Left ventricle myocardium inferior (tissue), 1 donor: ENCODE measurements around the gene POLR2J3. TPM values are rescaled to one million over a fixed set of nuclear protein-coding genes. Genes with fewer than 3 reads are reported as not detected.
A peak's percentile ranks its signal among the peaks of the same experiment; 100 is the strongest.
"Not testable (repeated sequence)": the region's sequence is repeated elsewhere in the genome, so short reads cannot be mapped to it uniquely, and the experiment has no call there.

Source experiments
- DNase-seq: peaks from one replicate; pipeline ENCODE4 v3.0.0-alpha.2; 2020
- H3K27ac ChIP-seq: fragments of 200-600 bp; replicated peaks from 2 replicates; pipeline ENCODE4 v1.8.0; 2021
- H3K27me3 ChIP-seq: fragments of 200-600 bp; 2 replicates; pipeline ENCODE4 v1.8.0; 2021; ENCODE audit warnings: low read depth
- H3K36me3 ChIP-seq: fragments of 200-600 bp; 2 replicates; pipeline ENCODE4 v1.8.0; 2021
- H3K4me1 ChIP-seq: fragments of 200-600 bp; 2 replicates; pipeline ENCODE4 v1.8.0; 2021
- H3K4me3 ChIP-seq: fragments of 200-600 bp; 2 replicates; pipeline ENCODE4 v1.8.0; 2021; ENCODE audit warnings: mild to moderate bottlenecking, moderate library complexity
- H3K9me3 ChIP-seq: fragments of 200-600 bp; replicated peaks from 2 replicates; pipeline ENCODE4 v1.8.0; 2021
- intact Hi-C: fragments of 100-400 bp; cut with micrococcal nuclease; formaldehyde crosslinking; loops from one replicate; pipeline ENCODE4 v1.11.0; 2022
- long read RNA-seq: library from polyadenylated mRNA; unstranded; transcript quantifications from one replicate; pipeline ENCODE4 v2.0.0, GENCODE V29; 2021
- total RNA-seq: library from RNA; stranded (reverse); fragmentation: NEBNext Ultra II Directional; extraction: Animal tissue kit (Norgen Biotek cat#: 25700); gene quantifications from one replicate; pipeline ENCODE4 v1.2.1, GENCODE V29; 2021
- TF ChIP-seq, protein P1 (sequence below): fragments of 200-600 bp; IDR thresholded peaks from 2 replicates; pipeline ENCODE4 v1.8.0; 2021; ENCODE audit warnings: antibody characterized with exemption, mild to moderate bottlenecking, borderline replicate concordance
- donor health status: DM: no; HTN: yes; CAD: no; lungs with severe emphysema.

POLR2J3 gene
- 8.6 TPM for total RNA-seq
- long read RNA-seq, full-length matches to known transcripts = 1 of 1 reads
- long read RNA-seq, partial matches to known transcripts = 0 of 1 reads
- long read RNA-seq, other reads (novel, unspliced or antisense) = 0 of 1 reads

DNA sequence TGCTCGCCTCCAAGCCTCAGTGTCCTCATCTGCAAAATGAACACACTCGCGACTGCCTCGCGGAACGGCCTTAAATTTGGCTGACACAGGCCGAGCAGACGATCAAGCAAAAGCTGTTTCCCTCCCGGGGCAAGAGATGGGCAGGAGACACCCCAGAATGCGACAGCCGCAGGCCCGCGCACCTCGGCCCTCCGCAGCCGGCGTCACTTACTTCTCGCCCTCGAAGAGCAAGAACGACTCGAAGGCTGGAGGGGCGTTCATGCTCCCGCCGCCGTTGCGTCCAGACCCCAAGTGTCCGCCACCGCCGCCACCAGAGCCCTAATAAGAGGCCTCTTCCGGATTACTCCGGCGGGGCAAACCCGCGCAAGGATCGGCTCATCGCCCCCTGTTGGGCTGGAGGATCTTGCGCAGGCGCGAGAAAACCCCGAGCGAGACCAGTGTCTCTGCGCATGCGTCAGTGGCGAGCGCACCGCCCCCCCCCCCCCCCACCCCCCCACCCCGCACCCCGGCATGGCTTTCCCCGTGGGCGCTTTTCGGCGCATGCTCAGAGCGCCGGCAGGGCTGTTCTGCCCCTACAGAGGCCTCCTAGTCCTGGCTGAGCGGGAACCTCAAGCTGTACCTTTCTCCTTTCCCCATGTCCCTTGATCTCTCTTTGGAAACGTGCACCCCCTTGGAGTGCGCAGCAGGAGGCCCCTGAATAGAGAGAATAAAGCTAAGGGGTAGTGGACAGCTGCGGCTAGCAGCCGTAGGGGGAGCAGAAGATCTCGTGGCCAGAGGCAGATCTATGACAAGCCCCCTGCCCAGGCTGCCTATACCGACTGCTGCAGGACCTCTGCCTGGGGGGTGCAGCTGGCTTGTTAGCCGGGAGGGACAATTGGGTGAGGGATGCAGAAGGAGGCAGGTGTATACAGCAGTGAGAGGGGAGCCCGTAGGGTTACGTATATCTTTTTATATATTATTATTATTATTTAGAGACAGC, at the start of gene POLR2J3:
Gene POLR2J3 (minus strand): TSS at position 323 of the 979 bp plus-strand sequence. CDS start 62 bp downstream, at position 261.
- Histone ChIP-seq H3K27ac (peak within 1 kb of the TSS; percentile 83), H3K4me3 (peak within 1 kb of the TSS; percentile 76)
- TF ChIP-seq, protein P1, sequence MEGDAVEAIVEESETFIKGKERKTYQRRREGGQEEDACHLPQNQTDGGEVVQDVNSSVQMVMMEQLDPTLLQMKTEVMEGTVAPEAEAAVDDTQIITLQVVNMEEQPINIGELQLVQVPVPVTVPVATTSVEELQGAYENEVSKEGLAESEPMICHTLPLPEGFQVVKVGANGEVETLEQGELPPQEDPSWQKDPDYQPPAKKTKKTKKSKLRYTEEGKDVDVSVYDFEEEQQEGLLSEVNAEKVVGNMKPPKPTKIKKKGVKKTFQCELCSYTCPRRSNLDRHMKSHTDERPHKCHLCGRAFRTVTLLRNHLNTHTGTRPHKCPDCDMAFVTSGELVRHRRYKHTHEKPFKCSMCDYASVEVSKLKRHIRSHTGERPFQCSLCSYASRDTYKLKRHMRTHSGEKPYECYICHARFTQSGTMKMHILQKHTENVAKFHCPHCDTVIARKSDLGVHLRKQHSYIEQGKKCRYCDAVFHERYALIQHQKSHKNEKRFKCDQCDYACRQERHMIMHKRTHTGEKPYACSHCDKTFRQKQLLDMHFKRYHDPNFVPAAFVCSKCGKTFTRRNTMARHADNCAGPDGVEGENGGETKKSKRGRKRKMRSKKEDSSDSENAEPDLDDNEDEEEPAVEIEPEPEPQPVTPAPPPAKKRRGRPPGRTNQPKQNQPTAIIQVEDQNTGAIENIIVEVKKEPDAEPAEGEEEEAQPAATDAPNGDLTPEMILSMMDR = peak; percentile 73
- intact Hi-C loops, H3K27me3 ChIP-seq, H3K4me1 ChIP-seq, H3K9me3 ChIP-seq, H3K36me3 ChIP-seq: not testable (repeated sequence)
- DNase-seq = peak; percentile 98

- peak; percentile 11 for DNase-seq
- H3K27ac ChIP-seq, H3K36me3 ChIP-seq, H3K27me3 ChIP-seq, intact Hi-C loops, H3K4me1 ChIP-seq, H3K9me3 ChIP-seq, H3K4me3 ChIP-seq: not testable (repeated sequence)
Measured at GRCh38 chr7:102618122-102618521, 45.7 kb upstream of the POLR2J3 start.

DNA sequence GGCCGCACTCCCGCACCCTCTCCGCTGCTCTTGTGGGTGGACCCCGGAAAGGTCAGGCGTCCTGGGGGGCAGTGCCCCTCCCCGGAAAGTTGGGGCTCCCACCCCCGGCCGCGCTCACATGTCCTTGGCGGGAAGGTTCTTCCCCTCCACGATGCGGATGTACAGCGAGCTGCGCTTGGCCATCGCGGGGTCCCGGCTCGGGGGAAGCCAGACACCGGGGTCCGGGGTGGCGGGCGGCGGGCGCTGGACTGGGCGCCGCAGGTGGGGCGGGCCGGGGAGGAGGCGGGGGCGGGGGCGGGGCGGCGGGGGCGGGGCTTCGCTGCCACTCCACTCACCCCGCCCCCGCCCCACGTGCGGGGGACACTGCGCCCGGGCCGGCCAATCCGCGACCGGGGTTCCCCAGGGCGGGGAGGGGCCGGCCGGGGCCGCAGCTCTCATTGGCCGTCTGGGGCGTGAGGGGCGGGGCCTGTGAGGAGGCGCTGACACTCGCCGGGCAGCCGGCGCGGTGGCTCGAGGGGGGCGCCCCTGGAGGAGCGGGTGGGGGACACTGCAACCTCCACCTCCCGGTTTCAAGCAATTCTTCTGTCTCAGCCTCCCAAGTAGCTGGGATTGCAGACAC, 44.2 kb upstream of the POLR2J3 start, which contains the start of gene RASA4:
Gene RASA4 (minus strand): TSS at position 250 of the 619 bp plus-strand sequence. CDS start 67 bp downstream, at position 183.
- DNase-seq = peak; percentile 59
- intact Hi-C loops, H3K9me3 ChIP-seq, H3K27me3 ChIP-seq, H3K36me3 ChIP-seq, H3K4me1 ChIP-seq: not testable (repeated sequence)
- peak within 1 kb of the TSS; percentile 63 for H3K4me3 ChIP-seq
- peak within 1 kb of the TSS; percentile 56 for H3K27ac ChIP-seq

- H3K27me3 ChIP-seq, H3K27ac ChIP-seq, H3K4me1 ChIP-seq, intact Hi-C loops, H3K9me3 ChIP-seq, H3K36me3 ChIP-seq, DNase-seq, H3K4me3 ChIP-seq: not testable (repeated sequence)
Measured at GRCh38 chr7:102615930-102616329, 43.5 kb upstream of the POLR2J3 start.

DNA sequence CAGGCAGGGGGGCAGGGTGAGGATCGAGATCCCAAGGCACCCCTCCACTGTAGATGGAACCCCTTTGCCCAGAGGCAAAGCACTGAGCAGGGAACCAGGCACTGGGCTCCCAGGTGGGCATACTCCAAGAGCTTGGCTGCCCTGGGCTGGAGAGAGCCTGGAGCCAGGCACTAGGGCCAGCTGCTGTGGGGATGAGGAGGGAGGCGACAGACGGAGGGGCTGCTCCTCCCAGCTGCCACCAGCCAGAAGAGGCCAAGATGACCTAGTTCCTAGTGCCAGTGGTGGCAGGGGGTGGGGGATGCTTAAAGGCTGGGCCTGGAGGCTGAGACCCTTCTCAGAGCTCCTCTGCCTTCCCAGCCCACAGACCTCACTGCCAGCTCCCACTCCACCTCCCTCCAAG, 42.5 kb upstream of the POLR2J3 start:
- intact Hi-C loops, H3K9me3 ChIP-seq, DNase-seq, H3K27ac ChIP-seq, H3K27me3 ChIP-seq, H3K4me3 ChIP-seq, H3K36me3 ChIP-seq, H3K4me1 ChIP-seq: not testable (repeated sequence)

GRCh38 chr7:102614346-102614697, 41.9 kb upstream of the POLR2J3 start:
- H3K36me3 ChIP-seq, H3K27me3 ChIP-seq, DNase-seq, H3K4me1 ChIP-seq, H3K9me3 ChIP-seq, H3K27ac ChIP-seq, H3K4me3 ChIP-seq, intact Hi-C loops: not testable (repeated sequence)

GRCh38 chr7:102613575-102614345, 41.4 kb upstream of the POLR2J3 start:
- peak; percentile 11 for DNase-seq
- intact Hi-C loops, H3K9me3 ChIP-seq, H3K27me3 ChIP-seq, H3K4me3 ChIP-seq, H3K36me3 ChIP-seq, H3K4me1 ChIP-seq: not testable (repeated sequence)
- peak overlapping the region; percentile 64 for H3K27ac ChIP-seq

DNA sequence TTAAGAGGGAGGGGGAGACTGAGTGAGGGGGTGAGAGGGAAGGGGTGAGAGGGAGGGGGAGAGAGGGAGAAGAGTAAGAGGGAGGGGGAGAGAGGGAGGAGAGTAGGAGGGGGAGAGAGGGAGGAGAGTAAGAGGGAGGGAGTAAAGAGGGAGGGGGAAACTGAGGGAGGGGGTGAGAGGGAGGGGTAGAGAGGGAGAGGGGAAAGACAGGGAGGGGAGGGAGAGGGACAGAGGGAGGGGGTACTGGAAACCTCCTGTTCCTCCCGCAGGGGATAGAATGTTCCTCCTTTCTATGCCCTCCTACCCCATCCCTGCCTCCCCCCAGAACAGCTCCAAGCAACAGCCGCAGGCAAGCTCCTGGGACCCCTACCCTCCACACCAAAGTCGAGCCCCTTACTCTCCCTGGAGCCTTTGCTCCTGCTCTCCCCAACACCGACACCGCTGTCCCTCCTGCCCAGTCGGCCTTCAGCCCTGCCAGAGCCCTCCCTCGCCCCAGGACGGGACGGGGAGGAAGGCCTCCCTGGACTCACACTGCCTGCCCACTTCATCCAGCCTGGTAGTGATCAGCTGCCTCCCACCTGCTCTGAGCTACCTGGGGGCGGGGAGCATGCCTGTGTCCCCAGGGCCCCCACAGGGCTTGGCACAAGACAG, 39.4 kb upstream of the POLR2J3 start:
- H3K4me1 ChIP-seq, H3K36me3 ChIP-seq, H3K9me3 ChIP-seq, H3K27me3 ChIP-seq, intact Hi-C loops: not testable (repeated sequence)
- H3K4me3 ChIP-seq = peak overlapping the region; percentile 23
- H3K27ac ChIP-seq = peak overlapping the region; percentile 63
- DNase-seq = peak; percentile 24

- H3K27me3 ChIP-seq, intact Hi-C loops, DNase-seq, H3K36me3 ChIP-seq, H3K9me3 ChIP-seq, H3K4me3 ChIP-seq, H3K4me1 ChIP-seq, H3K27ac ChIP-seq: not testable (repeated sequence)
Measured at GRCh38 chr7:102611013-102611674, 38.8 kb upstream of the POLR2J3 start.

- DNase-seq = peak; percentile 13
Measured at GRCh38 chr7:102610441-102610840, 38.1 kb upstream of the POLR2J3 start.

GRCh38 chr7:102609734-102610133, 37.4 kb upstream of the POLR2J3 start:
- intact Hi-C loops, H3K36me3 ChIP-seq, H3K4me1 ChIP-seq, H3K4me3 ChIP-seq, DNase-seq, H3K27me3 ChIP-seq, H3K9me3 ChIP-seq, H3K27ac ChIP-seq: not testable (repeated sequence)

More at GRCh38 chr7:102610441-102610840, 38.1 kb upstream of the POLR2J3 start:
- intact Hi-C loops, H3K27ac ChIP-seq, H3K9me3 ChIP-seq, H3K36me3 ChIP-seq, H3K4me3 ChIP-seq, H3K4me1 ChIP-seq, H3K27me3 ChIP-seq: not testable (repeated sequence)
